HepG2 (cell line): Measurements from ENCODE around the gene HEATR1. TPM values are rescaled to one million over a fixed set of nuclear protein-coding genes. Genes with fewer than 3 reads are reported as not detected.

Experiments
- ATAC-seq: fragments of 200-7000 bp; cut with Tn5 transposase; 3 replicates; pipeline ENCODE4 v1.9.1; 2020; ENCODE audit warnings: mild to moderate bottlenecking, moderate library complexity
- BruUV-seq: library from RNA; stranded (reverse); fragments of 400-500 nt; replicated peaks from 2 replicates; lab custom pipeline; 2021; lab: Mats Ljungman, UMichigan
- CTCF ChIA-PET: fragments of 300-600 bp; formaldehyde crosslinking; extraction: SDS; loops from one replicate; lab custom pipeline; 2021; ENCODE audit warnings: low total read pairs, inconsistent platforms, low intra/inter-chr PET ratio; lab: Yijun Ruan, JAX
- POLR2A ChIA-PET: fragments of 350-600 bp; sonication (Branson Sonifier 250); formaldehyde crosslinking; loops from one replicate; lab custom pipeline; 2020; ENCODE audit warnings: antibody characterized with exemption, inconsistent platforms; lab: Yijun Ruan, JAX
- DNase-seq: peaks from one replicate; pipeline ENCODE4 v3.0.0-alpha.2; 2015; ENCODE audit warnings: low spot score
- FAIRE-seq: peaks from 3 replicates; lab custom pipeline; 2011; peaks lifted over from hg19 to GRCh38; lab: Jason Lieb, UNC
- H2AFZ ChIP-seq: one replicate; pipeline ENCODE4 v1.6.1; 2011; ENCODE audit warnings: low read length, inconsistent platforms
- H3K27ac ChIP-seq: fragments of 300-600 bp; 3 replicates; pipeline ENCODE4 v1.8.0; 2011; ENCODE audit warnings: mixed run types, mild to moderate bottlenecking, mixed read lengths, low read length, inconsistent platforms; ENCODE audit not compliant: insufficient read depth; ENCODE audit errors: extremely low read length
- H3K27me3 ChIP-seq, 2 experiments: fragments of 200-600 bp in 1 of 2; 2 replicates in 1 of 2; 3 replicates in 1 of 2; pipeline versions ENCODE4 v1.6.0 to v1.8.0; 2011; ENCODE audit warnings: low read length in 2 of 2, mild to moderate bottlenecking in 2 of 2, moderate library complexity in 2 of 2, inconsistent platforms in 1 of 2; ENCODE audit not compliant: insufficient read depth in 2 of 2, control insufficient read depth in 1 of 2
- H3K36me3 ChIP-seq, 2 experiments: fragments of 200-600 bp in 1 of 2; replicated peaks in 1 of 2; 2 replicates in 1 of 2; 3 replicates in 1 of 2; pipeline versions ENCODE4 v1.5.1 to v1.8.0; 2011; ENCODE audit warnings: low read length in 2 of 2, inconsistent platforms in 1 of 2; ENCODE audit not compliant: insufficient read depth in 2 of 2, control insufficient read depth in 1 of 2
- H3K4me1 ChIP-seq: 2 replicates; pipeline ENCODE4 v1.5.1; 2012; ENCODE audit warnings: low read length, inconsistent platforms; ENCODE audit not compliant: insufficient read depth
- H3K4me2 ChIP-seq: 2 replicates; pipeline ENCODE4 v1.6.0; 2011; ENCODE audit warnings: low read depth, low read length, inconsistent platforms
- H3K4me3 ChIP-seq, 3 experiments: fragments of 200-600 bp in 1 of 3; sonication (generic), shearing (Covaris generic) in 1 of 3; replicated peaks in 1 of 3; 2 replicates each; pipeline ENCODE4 v1.5.1; 2011 to 2016; ENCODE audit warnings: low read length in 3 of 3, inconsistent platforms in 2 of 3, low read depth in 2 of 3, mild to moderate bottlenecking in 2 of 3, control low read depth in 1 of 3, mixed read lengths in 1 of 3; ENCODE audit not compliant: insufficient read depth in 1 of 3
- H3K79me2 ChIP-seq: one replicate; pipeline ENCODE4 v1.6.1; 2011; ENCODE audit warnings: low read length, inconsistent platforms; ENCODE audit not compliant: insufficient read depth
- H3K9ac ChIP-seq: 2 replicates; pipeline ENCODE4 v1.6.0; 2011; ENCODE audit warnings: mild to moderate bottlenecking, low read depth, low read length, inconsistent platforms; ENCODE audit not compliant: insufficient read depth
- H3K9me3 ChIP-seq: 2 replicates; pipeline ENCODE4 v1.5.1; 2012; ENCODE audit warnings: mild to moderate bottlenecking, low read length
- H4K20me1 ChIP-seq: 2 replicates; pipeline ENCODE4 v1.6.0; 2011; ENCODE audit warnings: inconsistent platforms, mild to moderate bottlenecking, low read length, moderate library complexity; ENCODE audit not compliant: insufficient read depth
- ARID2 ChIP-seq: sonication (generic); formaldehyde crosslinking; IDR thresholded peaks from 2 replicates; pipeline ENCODE4 v1.8.1; 2022; ENCODE audit warnings: mild to moderate bottlenecking, missing genetic modification reagents, borderline replicate concordance
- ARID4A ChIP-seq: sonication (generic); formaldehyde crosslinking; IDR thresholded peaks from 2 replicates; pipeline ENCODE4 v1.5.0; 2020; ENCODE audit warnings: mild to moderate bottlenecking, missing genetic modification reagents, borderline replicate concordance
- ESRRA ChIP-seq: sonication (generic); formaldehyde crosslinking; IDR thresholded peaks from 2 replicates; pipeline ENCODE4 v1.5.1; 2020; ENCODE audit warnings: mild to moderate bottlenecking, low read depth, missing genetic modification reagents
- JUN ChIP-seq: sonication (generic); formaldehyde crosslinking; IDR thresholded peaks from 2 replicates; pipeline ENCODE4 v1.4.0; 2020; ENCODE audit warnings: mild to moderate bottlenecking, missing genetic modification reagents
- MLX ChIP-seq: IDR thresholded peaks from 2 replicates; pipeline ENCODE4 v1.6.1; 2016
- SETDB1 ChIP-seq: sonication (generic); formaldehyde crosslinking; IDR thresholded peaks from 2 replicates; pipeline ENCODE4 v1.5.1; 2020; ENCODE audit warnings: missing genetic modification reagents, mild to moderate bottlenecking, borderline replicate concordance
- TFDP2 ChIP-seq: sonication (generic); formaldehyde crosslinking; IDR thresholded peaks from 2 replicates; pipeline ENCODE4 v1.4.0; 2020; ENCODE audit warnings: missing genetic modification reagents
- ZNF570 ChIP-seq: sonication (generic); formaldehyde crosslinking; IDR thresholded peaks from 2 replicates; pipeline ENCODE4 v1.4.0; 2020; ENCODE audit warnings: mild to moderate bottlenecking, missing genetic modification reagents, borderline replicate concordance
- ZNF792 ChIP-seq: IDR thresholded peaks from 2 replicates; pipeline ENCODE4 v1.6.1; 2016
- ZSCAN20 ChIP-seq: sonication (generic); formaldehyde crosslinking; IDR thresholded peaks from 2 replicates; pipeline ENCODE4 v1.4.0; 2020; ENCODE audit warnings: missing genetic modification reagents, mild to moderate bottlenecking, borderline replicate concordance
- WGBS: methylation state at CpG from one replicate; pipeline ENCODE4 v1.1.6; 2017; ENCODE audit warnings: low lambda C conversion rate; 5-methylcytosine and 5-hydroxymethylcytosine counted together
- in situ Hi-C: cut with HindIII; loops from 2 replicates; pipeline ENCODE4 v1.10.0; 2017; ENCODE audit warnings: low pct_unique_long_range_greater_than_20kb; ENCODE audit not compliant: extremely low pct_ligation_motif_present
- intact Hi-C: fragments of 100-400 bp; cut with micrococcal nuclease; formaldehyde crosslinking; loops from one replicate; pipeline ENCODE4 v1.10.0; 2022; ENCODE audit not compliant: unreplicated experiment
- polyA plus RNA-seq, 8 experiments: library from polyadenylated mRNA; depleted of rRNA in 3 of 8; stranded (reverse) in 7 of 8; unstranded in 1 of 8; fragments of >200 nt; fragmentation: Illumina TruSeq in 4 of 8; extraction: Trizol in 4 of 8; gene quantifications; 2 replicates each; pipeline versions ENCODE4 v1.2.1 to v1.2.3, GENCODE V29; 2011 to 2016; ENCODE audit warnings: low read depth in 4 of 8, missing spikeins in 1 of 8, mixed read lengths in 1 of 8; ENCODE audit not compliant: insufficient read depth in 1 of 8
- total RNA-seq, 5 experiments: library from RNA; depleted of rRNA; stranded (reverse); fragments of >200 nt; fragmentation: Illumina TruSeq; extraction: Trizol; gene quantifications; 2 replicates each; pipeline ENCODE4 v1.2.3, GENCODE V29; 2016; ENCODE audit warnings: low read depth in 1 of 5

Gene HEATR1
- total and polyA plus RNA-seq, 2 of the 13 experiments (the other 11 are each of a cell fraction or from before 2014, with no cell fraction given) = 10.2 to 45.8 TPM

- CTCF ChIA-PET = no interaction called here
- H3K36me3 ChIP-seq = no peaks in the 10 kb centered on the region
- BruUV-seq = no TSS peak
- in situ Hi-C loops (no loop called here), intact Hi-C loops (no loop called here)
- ATAC-seq (no peak), FAIRE-seq (no peak), DNase-seq (no peak)
- H3K79me2 ChIP-seq = no peaks in the 10 kb centered on the region
- TF ChIP-seq ZNF570 (CRISPR knock-in tag) (no peak), MLX (no peak), JUN (CRISPR knock-in tag) (no peak), SETDB1 (CRISPR knock-in tag) (no peak)
- no peaks in the 10 kb centered on the region for H3K27me3 ChIP-seq
- H3K4me3 ChIP-seq = no peak overlapping the region
- H3K4me2 ChIP-seq = no peak overlapping the region
- no peak overlapping the region for H2AFZ ChIP-seq
- 8% methylated on average over 5 of the region's 5 CpGs for WGBS
- POLR2A ChIA-PET = no interaction called here
- H3K4me1 ChIP-seq = no peaks in the 10 kb centered on the region
- no peak overlapping the region for H3K27ac ChIP-seq
- H4K20me1 ChIP-seq = no peaks in the 10 kb centered on the region
- H3K9ac ChIP-seq = no peak overlapping the region
- H3K9me3 ChIP-seq = no peaks in the 10 kb centered on the region
Measured at GRCh38 chr1:236645016-236645680, 40.8 kb upstream of the HEATR1 start.

GRCh38 chr1:236642763-236643162 lies 38.4 kb upstream of the HEATR1 start:
- ChIA-PET CTCF (no interaction called here), POLR2A (no interaction called here)
- H3K4me1 ChIP-seq = no peaks in the 10 kb centered on the region
- no peak for FAIRE-seq
- no peak for ATAC-seq
- WGBS = 60% methylated on average over 4 of the region's 4 CpGs
- no peaks in the 10 kb centered on the region for H3K9me3 ChIP-seq
- H3K9ac ChIP-seq = no peak overlapping the region
- in situ Hi-C loops = no loop called here
- H4K20me1 ChIP-seq = no peaks in the 10 kb centered on the region
- H3K27me3 ChIP-seq = no peaks in the 10 kb centered on the region
- no peaks in the 10 kb centered on the region for H3K36me3 ChIP-seq
- BruUV-seq = no TSS peak
- intact Hi-C loops = no loop called here
- H3K4me2 ChIP-seq = no peak overlapping the region
- no peak overlapping the region for H3K4me3 ChIP-seq
- H3K79me2 ChIP-seq = no peaks in the 10 kb centered on the region
- no peak overlapping the region for H3K27ac ChIP-seq
- TF ChIP-seq ZNF792 (CRISPR knock-in tag) = no peak
- TF ChIP-seq ARID2 (CRISPR knock-in tag) = no peak
- no peak for TF ChIP-seq ZSCAN20
- TF ChIP-seq ARID4A = no peak
- no peak for TF ChIP-seq ESRRA (CRISPR knock-in tag)
- no peak for TF ChIP-seq TFDP2 (CRISPR knock-in tag)
- no peak overlapping the region for H2AFZ ChIP-seq
- DNase-seq = no peak
